HG03066 (cell line): ENCODE data around the gene MUSTN1.

Experiments used
- ATAC-seq: cut with Tn5 transposase; IDR thresholded peaks from one replicate; pipeline ENCODE4 v1.9.1; 2021; ENCODE audit warnings: low read depth; ENCODE audit not compliant: unreplicated experiment

The MUSTN1 gene

GRCh38 chr3:52809662-52810377 lies 25.0 kb downstream of the MUSTN1 start:
- no peak for ATAC-seq

GRCh38 chr3:52809149-52809548 lies 25.7 kb downstream of the MUSTN1 start:
- ATAC-seq: no peak

GRCh38 chr3:52805270-52806039 lies 29.4 kb downstream of the MUSTN1 start:
- no peak for ATAC-seq

GRCh38 chr3:52801839-52802238 lies 33.0 kb downstream of the MUSTN1 start:
- ATAC-seq: no peak

GRCh38 chr3:52800079-52800478 lies 34.7 kb downstream of the MUSTN1 start:
- ATAC-seq: no peak

GRCh38 chr3:52798978-52799476 lies 35.8 kb downstream of the MUSTN1 start:
- no peak for ATAC-seq

- no peak for ATAC-seq
Measured at GRCh38 chr3:52798376-52798977, 36.3 kb downstream of the MUSTN1 start.

- no peak for ATAC-seq
Measured at GRCh38 chr3:52796411-52796810, 38.4 kb downstream of the MUSTN1 start.

GRCh38 chr3:52795298-52795900 lies 39.4 kb downstream of the MUSTN1 start:
- no peak for ATAC-seq

- ATAC-seq: no peak
Measured at GRCh38 chr3:52794612-52795099, 40.2 kb downstream of the MUSTN1 start, which contains the start of gene ITIH3. Gene ITIH3 (plus strand): TSS chr3:52794796. CDS start chr3:52794804, 8 bp downstream.

GRCh38 chr3:52793702-52794611 lies 40.9 kb downstream of the MUSTN1 start:
- no peak for ATAC-seq

GRCh38 chr3:52792961-52793695 lies 41.7 kb downstream of the MUSTN1 start:
- no peak for ATAC-seq

- ATAC-seq: no peak
Measured at GRCh38 chr3:52792413-52792812, 42.4 kb downstream of the MUSTN1 start.

GRCh38 chr3:52791928-52792327 lies 42.9 kb downstream of the MUSTN1 start:
- no peak for ATAC-seq

GRCh38 chr3:52791366-52791765 lies 43.5 kb downstream of the MUSTN1 start:
- ATAC-seq: no peak

- ATAC-seq: no peak
Measured at GRCh38 chr3:52790741-52791140, 44.1 kb downstream of the MUSTN1 start.

- ATAC-seq: no peak
Measured at GRCh38 chr3:52790337-52790736, 44.5 kb downstream of the MUSTN1 start.

- no peak for ATAC-seq
Measured at GRCh38 chr3:52789746-52790040, 45.1 kb downstream of the MUSTN1 start.
